WTC11 (cell line): ENCODE data around the gene RPL11. TPM values are rescaled to one million over a fixed set of nuclear protein-coding genes. Genes with fewer than 3 reads are reported as not detected.

Experiments
- ATF1 ChIP-seq: sonication (generic); formaldehyde crosslinking; IDR thresholded peaks from 2 replicates; pipeline ENCODE4 v1.8.1; 2023; ENCODE audit warnings: mild to moderate bottlenecking, moderate library complexity, missing genetic modification reagents
- CBFB ChIP-seq: sonication (generic); formaldehyde crosslinking; IDR thresholded peaks from 2 replicates; pipeline ENCODE4 v1.8.1; 2022; ENCODE audit warnings: mild to moderate bottlenecking, low read depth, missing genetic modification reagents
- ETV6 ChIP-seq: sonication (generic); formaldehyde crosslinking; IDR thresholded peaks from 2 replicates; pipeline ENCODE4 v1.8.1; 2022; ENCODE audit warnings: mild to moderate bottlenecking, missing genetic modification reagents
- GTF2I ChIP-seq: fragments of 250-450 bp; sonication (Bioruptor Pico); conservative IDR thresholded peaks from 2 replicates; pipeline ENCODE4 v1.4.0; 2021; ENCODE audit warnings: mild to moderate bottlenecking
- JAZF1 ChIP-seq: fragments of 250-450 bp; sonication (Bioruptor Pico); IDR thresholded peaks from 2 replicates; pipeline ENCODE4 v1.9.0; 2021; ENCODE audit warnings: moderate library complexity, mild to moderate bottlenecking, inconsistent platforms
- KAT7 ChIP-seq: sonication (generic); formaldehyde crosslinking; IDR thresholded peaks from 2 replicates; pipeline ENCODE4 v1.8.1; 2023; ENCODE audit warnings: missing genetic modification reagents, mild to moderate bottlenecking, borderline replicate concordance
- MXD4 ChIP-seq: fragments of 250-450 bp; sonication (Bioruptor Pico); IDR thresholded peaks from 2 replicates; pipeline ENCODE4 v1.8.0; 2021; ENCODE audit warnings: mild to moderate bottlenecking, moderate library complexity, borderline replicate concordance
- NR3C1 ChIP-seq: sonication (generic); formaldehyde crosslinking; conservative IDR thresholded peaks from 2 replicates; pipeline ENCODE4 v1.8.1; 2023; ENCODE audit warnings: low read depth, mild to moderate bottlenecking, missing genetic modification reagents
- PRRX2 ChIP-seq: fragments of 250-450 bp; sonication (Bioruptor Pico); IDR thresholded peaks from 2 replicates; pipeline ENCODE4 v1.8.0; 2021; ENCODE audit warnings: mild to moderate bottlenecking
- RELA ChIP-seq: sonication (generic); formaldehyde crosslinking; IDR thresholded peaks from 2 replicates; pipeline ENCODE4 v1.8.1; 2022; ENCODE audit warnings: missing genetic modification reagents, mild to moderate bottlenecking, borderline replicate concordance
- SOX15 ChIP-seq: fragments of 250-450 bp; sonication (Bioruptor Pico); IDR thresholded peaks from 2 replicates; pipeline ENCODE4 v1.9.0; 2021; ENCODE audit warnings: mild to moderate bottlenecking
- TP53 ChIP-seq: sonication (generic); formaldehyde crosslinking; IDR thresholded peaks from 2 replicates; pipeline ENCODE4 v1.8.1; 2023; ENCODE audit warnings: mild to moderate bottlenecking, missing genetic modification reagents
- ZNF121 ChIP-seq: sonication (generic); formaldehyde crosslinking; IDR thresholded peaks from 2 replicates; pipeline ENCODE4 v1.8.0; 2023; ENCODE audit warnings: missing genetic modification reagents
- ZNF219 ChIP-seq: sonication (generic); formaldehyde crosslinking; IDR thresholded peaks from 2 replicates; pipeline ENCODE4 v1.8.0; 2023; ENCODE audit warnings: missing genetic modification reagents, mild to moderate bottlenecking, borderline replicate concordance
- ZNF317 ChIP-seq: sonication (generic); formaldehyde crosslinking; IDR thresholded peaks from 2 replicates; pipeline ENCODE4 v1.8.1; 2023; ENCODE audit warnings: low read depth, mild to moderate bottlenecking, moderate library complexity, missing genetic modification reagents, borderline replicate concordance
- ZNF423 ChIP-seq: fragments of 250-450 bp; sonication (Bioruptor Pico); IDR thresholded peaks from 2 replicates; pipeline ENCODE4 v2.1.2; 2022; ENCODE audit warnings: mild to moderate bottlenecking, moderate library complexity
- total RNA-seq: library from RNA; stranded (reverse); gene quantifications from 3 replicates; pipeline ENCODE4 v1.2.3, GENCODE V29; 2021
- TF ChIP-seq, protein P1 (sequence below): fragments of 250-450 bp; sonication (Bioruptor Pico); IDR thresholded peaks from 2 replicates; pipeline ENCODE4 v1.9.0; 2021; ENCODE audit warnings: mild to moderate bottlenecking, borderline replicate concordance
- TF ChIP-seq, protein P2 (sequence below): fragments of 250-450 bp; sonication (Bioruptor Pico); IDR thresholded peaks from 2 replicates; pipeline ENCODE4 v1.9.0; 2021; ENCODE audit warnings: moderate library complexity, mild to moderate bottlenecking, inconsistent platforms, borderline replicate concordance
- TF ChIP-seq, protein P3 (sequence below): sonication (generic); formaldehyde crosslinking; IDR thresholded peaks from 2 replicates; pipeline ENCODE4 v1.8.1; 2023; ENCODE audit warnings: mild to moderate bottlenecking, missing genetic modification reagents, borderline replicate concordance
- TF ChIP-seq, protein P4 (sequence below): sonication (generic); formaldehyde crosslinking; IDR thresholded peaks from 2 replicates; pipeline ENCODE4 v1.8.1; 2022; ENCODE audit warnings: low read depth, missing genetic modification reagents, borderline replicate concordance
- TF ChIP-seq, protein P5 (sequence below): sonication (generic); formaldehyde crosslinking; IDR thresholded peaks from 2 replicates; pipeline ENCODE4 v1.8.1; 2023; ENCODE audit warnings: mild to moderate bottlenecking, missing genetic modification reagents
- TF ChIP-seq, protein P6 (sequence below): sonication (generic); formaldehyde crosslinking; IDR thresholded peaks from 2 replicates; pipeline ENCODE4 v1.8.1; 2023; ENCODE audit warnings: mild to moderate bottlenecking, missing genetic modification reagents

Gene RPL11
- total RNA-seq, 1 experiment from 2014 or later: 1,406 TPM

DNA sequence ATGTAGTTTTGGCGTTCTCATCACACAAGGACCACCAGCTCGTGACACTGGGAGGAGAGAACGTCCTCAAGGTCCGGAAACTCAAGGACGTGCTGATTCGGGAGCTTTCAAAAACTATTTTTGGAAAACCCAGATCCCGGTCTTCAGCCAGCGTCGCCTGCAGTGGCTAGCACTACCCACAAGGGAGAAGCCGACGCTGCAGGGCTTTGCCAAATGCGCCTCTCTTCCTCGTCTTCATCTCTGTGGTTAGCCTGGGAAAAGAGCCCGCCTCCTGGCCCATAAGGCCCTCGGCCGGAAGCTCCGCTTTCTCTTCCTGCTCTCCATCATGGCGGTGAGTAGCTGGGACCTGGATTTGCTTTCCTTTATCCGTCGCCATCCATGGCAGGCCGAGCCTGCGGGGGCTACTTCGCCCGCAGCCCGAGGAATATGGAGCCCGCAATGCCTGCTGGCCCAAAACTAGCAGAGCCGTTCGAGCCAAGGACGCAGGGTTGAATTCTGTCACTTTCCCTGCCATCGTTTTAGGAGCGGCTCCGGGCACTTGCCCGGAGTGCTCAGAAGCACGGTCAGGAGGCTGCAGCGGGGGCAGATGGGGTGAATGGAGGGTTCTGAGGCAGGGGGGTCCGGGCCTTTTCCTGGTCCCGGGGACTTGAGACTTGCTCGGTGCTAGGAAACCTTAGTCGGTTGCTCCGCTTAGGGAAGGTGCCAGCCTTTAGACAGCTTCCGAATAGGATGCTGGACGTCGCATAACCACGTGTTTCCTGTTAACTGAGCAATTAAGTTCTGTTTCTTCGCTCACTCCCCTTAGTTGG is at the start of gene RPL11 (continued):
- TF ChIP-seq, protein P1, sequence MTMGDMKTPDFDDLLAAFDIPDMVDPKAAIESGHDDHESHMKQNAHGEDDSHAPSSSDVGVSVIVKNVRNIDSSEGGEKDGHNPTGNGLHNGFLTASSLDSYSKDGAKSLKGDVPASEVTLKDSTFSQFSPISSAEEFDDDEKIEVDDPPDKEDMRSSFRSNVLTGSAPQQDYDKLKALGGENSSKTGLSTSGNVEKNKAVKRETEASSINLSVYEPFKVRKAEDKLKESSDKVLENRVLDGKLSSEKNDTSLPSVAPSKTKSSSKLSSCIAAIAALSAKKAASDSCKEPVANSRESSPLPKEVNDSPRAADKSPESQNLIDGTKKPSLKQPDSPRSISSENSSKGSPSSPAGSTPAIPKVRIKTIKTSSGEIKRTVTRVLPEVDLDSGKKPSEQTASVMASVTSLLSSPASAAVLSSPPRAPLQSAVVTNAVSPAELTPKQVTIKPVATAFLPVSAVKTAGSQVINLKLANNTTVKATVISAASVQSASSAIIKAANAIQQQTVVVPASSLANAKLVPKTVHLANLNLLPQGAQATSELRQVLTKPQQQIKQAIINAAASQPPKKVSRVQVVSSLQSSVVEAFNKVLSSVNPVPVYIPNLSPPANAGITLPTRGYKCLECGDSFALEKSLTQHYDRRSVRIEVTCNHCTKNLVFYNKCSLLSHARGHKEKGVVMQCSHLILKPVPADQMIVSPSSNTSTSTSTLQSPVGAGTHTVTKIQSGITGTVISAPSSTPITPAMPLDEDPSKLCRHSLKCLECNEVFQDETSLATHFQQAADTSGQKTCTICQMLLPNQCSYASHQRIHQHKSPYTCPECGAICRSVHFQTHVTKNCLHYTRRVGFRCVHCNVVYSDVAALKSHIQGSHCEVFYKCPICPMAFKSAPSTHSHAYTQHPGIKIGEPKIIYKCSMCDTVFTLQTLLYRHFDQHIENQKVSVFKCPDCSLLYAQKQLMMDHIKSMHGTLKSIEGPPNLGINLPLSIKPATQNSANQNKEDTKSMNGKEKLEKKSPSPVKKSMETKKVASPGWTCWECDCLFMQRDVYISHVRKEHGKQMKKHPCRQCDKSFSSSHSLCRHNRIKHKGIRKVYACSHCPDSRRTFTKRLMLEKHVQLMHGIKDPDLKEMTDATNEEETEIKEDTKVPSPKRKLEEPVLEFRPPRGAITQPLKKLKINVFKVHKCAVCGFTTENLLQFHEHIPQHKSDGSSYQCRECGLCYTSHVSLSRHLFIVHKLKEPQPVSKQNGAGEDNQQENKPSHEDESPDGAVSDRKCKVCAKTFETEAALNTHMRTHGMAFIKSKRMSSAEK (CRISPR knock-in tag): 0 out of 2 replicates have a peak, but pooled peaks have one; percentile 24
- no peak for TF ChIP-seq MXD4 (CRISPR knock-in tag)
- TF ChIP-seq SOX15: no peak
- TF ChIP-seq, protein P2, sequence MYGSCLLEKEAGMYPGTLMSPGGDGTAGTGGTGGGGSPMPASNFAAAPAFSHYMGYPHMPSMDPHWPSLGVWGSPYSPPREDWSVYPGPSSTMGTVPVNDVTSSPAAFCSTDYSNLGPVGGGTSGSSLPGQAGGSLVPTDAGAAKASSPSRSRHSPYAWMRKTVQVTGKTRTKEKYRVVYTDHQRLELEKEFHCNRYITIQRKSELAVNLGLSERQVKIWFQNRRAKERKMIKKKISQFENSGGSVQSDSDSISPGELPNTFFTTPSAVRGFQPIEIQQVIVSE (CRISPR knock-in tag): no peak
- TF ChIP-seq ATF1 (CRISPR knock-in tag): no peak
- no peak for TF ChIP-seq ZNF219 (CRISPR knock-in tag)
- TF ChIP-seq TP53 (CRISPR knock-in tag): no peak
- no peak for TF ChIP-seq PRRX2 (CRISPR knock-in tag)
- TF ChIP-seq NR3C1 (CRISPR knock-in tag): no peak
- TF ChIP-seq ETV6 (CRISPR knock-in tag): peak; percentile 55
- TF ChIP-seq ZNF317: no peak
- TF ChIP-seq JAZF1 (CRISPR knock-in tag): no peak
- TF ChIP-seq CBFB (CRISPR knock-in tag): no peak
- TF ChIP-seq, protein P3, sequence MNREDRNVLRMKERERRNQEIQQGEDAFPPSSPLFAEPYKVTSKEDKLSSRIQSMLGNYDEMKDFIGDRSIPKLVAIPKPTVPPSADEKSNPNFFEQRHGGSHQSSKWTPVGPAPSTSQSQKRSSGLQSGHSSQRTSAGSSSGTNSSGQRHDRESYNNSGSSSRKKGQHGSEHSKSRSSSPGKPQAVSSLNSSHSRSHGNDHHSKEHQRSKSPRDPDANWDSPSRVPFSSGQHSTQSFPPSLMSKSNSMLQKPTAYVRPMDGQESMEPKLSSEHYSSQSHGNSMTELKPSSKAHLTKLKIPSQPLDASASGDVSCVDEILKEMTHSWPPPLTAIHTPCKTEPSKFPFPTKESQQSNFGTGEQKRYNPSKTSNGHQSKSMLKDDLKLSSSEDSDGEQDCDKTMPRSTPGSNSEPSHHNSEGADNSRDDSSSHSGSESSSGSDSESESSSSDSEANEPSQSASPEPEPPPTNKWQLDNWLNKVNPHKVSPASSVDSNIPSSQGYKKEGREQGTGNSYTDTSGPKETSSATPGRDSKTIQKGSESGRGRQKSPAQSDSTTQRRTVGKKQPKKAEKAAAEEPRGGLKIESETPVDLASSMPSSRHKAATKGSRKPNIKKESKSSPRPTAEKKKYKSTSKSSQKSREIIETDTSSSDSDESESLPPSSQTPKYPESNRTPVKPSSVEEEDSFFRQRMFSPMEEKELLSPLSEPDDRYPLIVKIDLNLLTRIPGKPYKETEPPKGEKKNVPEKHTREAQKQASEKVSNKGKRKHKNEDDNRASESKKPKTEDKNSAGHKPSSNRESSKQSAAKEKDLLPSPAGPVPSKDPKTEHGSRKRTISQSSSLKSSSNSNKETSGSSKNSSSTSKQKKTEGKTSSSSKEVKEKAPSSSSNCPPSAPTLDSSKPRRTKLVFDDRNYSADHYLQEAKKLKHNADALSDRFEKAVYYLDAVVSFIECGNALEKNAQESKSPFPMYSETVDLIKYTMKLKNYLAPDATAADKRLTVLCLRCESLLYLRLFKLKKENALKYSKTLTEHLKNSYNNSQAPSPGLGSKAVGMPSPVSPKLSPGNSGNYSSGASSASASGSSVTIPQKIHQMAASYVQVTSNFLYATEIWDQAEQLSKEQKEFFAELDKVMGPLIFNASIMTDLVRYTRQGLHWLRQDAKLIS (CRISPR knock-in tag): 0 out of 2 replicates have a peak, but pooled peaks have one; percentile 57
- TF ChIP-seq, protein P4, sequence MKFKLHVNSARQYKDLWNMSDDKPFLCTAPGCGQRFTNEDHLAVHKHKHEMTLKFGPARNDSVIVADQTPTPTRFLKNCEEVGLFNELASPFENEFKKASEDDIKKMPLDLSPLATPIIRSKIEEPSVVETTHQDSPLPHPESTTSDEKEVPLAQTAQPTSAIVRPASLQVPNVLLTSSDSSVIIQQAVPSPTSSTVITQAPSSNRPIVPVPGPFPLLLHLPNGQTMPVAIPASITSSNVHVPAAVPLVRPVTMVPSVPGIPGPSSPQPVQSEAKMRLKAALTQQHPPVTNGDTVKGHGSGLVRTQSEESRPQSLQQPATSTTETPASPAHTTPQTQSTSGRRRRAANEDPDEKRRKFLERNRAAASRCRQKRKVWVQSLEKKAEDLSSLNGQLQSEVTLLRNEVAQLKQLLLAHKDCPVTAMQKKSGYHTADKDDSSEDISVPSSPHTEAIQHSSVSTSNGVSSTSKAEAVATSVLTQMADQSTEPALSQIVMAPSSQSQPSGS: no peak
- no peak for TF ChIP-seq ZNF423
- TF ChIP-seq, protein P5, sequence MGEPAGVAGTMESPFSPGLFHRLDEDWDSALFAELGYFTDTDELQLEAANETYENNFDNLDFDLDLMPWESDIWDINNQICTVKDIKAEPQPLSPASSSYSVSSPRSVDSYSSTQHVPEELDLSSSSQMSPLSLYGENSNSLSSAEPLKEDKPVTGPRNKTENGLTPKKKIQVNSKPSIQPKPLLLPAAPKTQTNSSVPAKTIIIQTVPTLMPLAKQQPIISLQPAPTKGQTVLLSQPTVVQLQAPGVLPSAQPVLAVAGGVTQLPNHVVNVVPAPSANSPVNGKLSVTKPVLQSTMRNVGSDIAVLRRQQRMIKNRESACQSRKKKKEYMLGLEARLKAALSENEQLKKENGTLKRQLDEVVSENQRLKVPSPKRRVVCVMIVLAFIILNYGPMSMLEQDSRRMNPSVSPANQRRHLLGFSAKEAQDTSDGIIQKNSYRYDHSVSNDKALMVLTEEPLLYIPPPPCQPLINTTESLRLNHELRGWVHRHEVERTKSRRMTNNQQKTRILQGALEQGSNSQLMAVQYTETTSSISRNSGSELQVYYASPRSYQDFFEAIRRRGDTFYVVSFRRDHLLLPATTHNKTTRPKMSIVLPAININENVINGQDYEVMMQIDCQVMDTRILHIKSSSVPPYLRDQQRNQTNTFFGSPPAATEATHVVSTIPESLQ (CRISPR knock-in tag): no peak
- TF ChIP-seq KAT7 (CRISPR knock-in tag): peak; percentile 58
- TF ChIP-seq RELA (CRISPR knock-in tag): no peak
- TF ChIP-seq, protein P6, sequence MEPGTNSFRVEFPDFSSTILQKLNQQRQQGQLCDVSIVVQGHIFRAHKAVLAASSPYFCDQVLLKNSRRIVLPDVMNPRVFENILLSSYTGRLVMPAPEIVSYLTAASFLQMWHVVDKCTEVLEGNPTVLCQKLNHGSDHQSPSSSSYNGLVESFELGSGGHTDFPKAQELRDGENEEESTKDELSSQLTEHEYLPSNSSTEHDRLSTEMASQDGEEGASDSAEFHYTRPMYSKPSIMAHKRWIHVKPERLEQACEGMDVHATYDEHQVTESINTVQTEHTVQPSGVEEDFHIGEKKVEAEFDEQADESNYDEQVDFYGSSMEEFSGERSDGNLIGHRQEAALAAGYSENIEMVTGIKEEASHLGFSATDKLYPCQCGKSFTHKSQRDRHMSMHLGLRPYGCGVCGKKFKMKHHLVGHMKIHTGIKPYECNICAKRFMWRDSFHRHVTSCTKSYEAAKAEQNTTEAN (CRISPR knock-in tag): no peak
- no peak for TF ChIP-seq ZNF121 (CRISPR knock-in tag)
- no peak for TF ChIP-seq GTF2I (CRISPR knock-in tag)
